Breast epithelium (tissue), 3 donors: ENCODE results near the gene HAND2.

ENCODE experiments used
- POLR2A ChIP-seq: fragments of 450-650 bp; IDR thresholded peaks from one replicate; pipeline ENCODE4 v1.6.1; 2016; ENCODE audit warnings: antibody characterized with exemption, mild to moderate bottlenecking, moderate library complexity
- POLR2AphosphoS5 ChIP-seq, 3 donors: sonication (generic); formaldehyde crosslinking; IDR thresholded peaks; one replicate each; pipeline ENCODE4 v1.6.1; 2017; ENCODE audit warnings: antibody characterized with exemption in 3 of 3
- TF ChIP-seq, protein P1 (sequence below), 3 donors: fragments of 450-650 bp; IDR thresholded peaks; one replicate each; pipeline ENCODE4 v1.5.1; 2016 to 2017; ENCODE audit warnings: antibody characterized with exemption in 3 of 3, mild to moderate bottlenecking in 3 of 3, moderate library complexity in 3 of 3

- TF ChIP-seq, protein P1, sequence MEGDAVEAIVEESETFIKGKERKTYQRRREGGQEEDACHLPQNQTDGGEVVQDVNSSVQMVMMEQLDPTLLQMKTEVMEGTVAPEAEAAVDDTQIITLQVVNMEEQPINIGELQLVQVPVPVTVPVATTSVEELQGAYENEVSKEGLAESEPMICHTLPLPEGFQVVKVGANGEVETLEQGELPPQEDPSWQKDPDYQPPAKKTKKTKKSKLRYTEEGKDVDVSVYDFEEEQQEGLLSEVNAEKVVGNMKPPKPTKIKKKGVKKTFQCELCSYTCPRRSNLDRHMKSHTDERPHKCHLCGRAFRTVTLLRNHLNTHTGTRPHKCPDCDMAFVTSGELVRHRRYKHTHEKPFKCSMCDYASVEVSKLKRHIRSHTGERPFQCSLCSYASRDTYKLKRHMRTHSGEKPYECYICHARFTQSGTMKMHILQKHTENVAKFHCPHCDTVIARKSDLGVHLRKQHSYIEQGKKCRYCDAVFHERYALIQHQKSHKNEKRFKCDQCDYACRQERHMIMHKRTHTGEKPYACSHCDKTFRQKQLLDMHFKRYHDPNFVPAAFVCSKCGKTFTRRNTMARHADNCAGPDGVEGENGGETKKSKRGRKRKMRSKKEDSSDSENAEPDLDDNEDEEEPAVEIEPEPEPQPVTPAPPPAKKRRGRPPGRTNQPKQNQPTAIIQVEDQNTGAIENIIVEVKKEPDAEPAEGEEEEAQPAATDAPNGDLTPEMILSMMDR (IDR thresholded peaks at IDR 0.05) = no peak
- no peak for TF ChIP-seq POLR2AphosphoS5 (IDR thresholded peaks at IDR 0.05)
- no peak for TF ChIP-seq POLR2A
These were observed 43.2 kb downstream of the HAND2 start for GRCh38 chr4:173486714-173487392.
